GM12874 (cell line): ENCODE data around the gene MACROD2.

Experiments
- TF ChIP-seq, protein P1 (sequence below): IDR thresholded peaks from 2 replicates; pipeline ENCODE4 v1.5.1; 2011; ENCODE audit warnings: low read depth, mild to moderate bottlenecking, control low read depth, low read length, moderate library complexity; ENCODE audit not compliant: insufficient read depth

MACROD2 gene

DNA sequence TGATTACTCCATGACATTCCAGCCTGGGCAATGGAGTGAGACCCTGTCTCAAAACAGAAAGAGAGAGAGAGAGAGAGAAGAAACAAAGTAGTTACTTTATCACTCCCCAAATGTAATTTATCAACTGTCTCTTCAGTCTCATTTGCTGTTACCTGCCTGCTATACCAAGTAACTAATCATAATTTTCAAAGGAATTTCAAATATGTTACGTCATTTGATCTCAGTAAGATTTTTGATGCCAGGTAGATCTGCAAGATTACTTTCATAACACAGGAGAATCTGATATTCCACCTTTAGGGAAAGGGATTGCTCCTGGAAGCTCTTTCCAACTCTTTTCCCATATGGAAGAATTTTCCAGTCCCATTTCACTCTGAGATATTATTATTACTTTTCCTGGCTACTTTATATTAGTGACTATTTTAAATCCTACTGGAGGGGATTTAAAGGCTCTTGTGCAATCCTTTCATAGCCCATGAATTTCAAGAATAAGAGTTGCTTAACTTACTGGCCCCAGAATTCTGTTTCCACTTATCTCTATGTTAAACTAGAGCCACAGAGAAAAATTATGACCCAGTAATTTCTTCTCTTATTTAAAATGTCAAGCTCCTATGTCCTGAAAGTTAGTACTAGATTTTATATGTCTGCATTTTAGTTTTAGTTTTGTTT is 732.3 kb downstream of the MACROD2 start:
- TF ChIP-seq, protein P1, sequence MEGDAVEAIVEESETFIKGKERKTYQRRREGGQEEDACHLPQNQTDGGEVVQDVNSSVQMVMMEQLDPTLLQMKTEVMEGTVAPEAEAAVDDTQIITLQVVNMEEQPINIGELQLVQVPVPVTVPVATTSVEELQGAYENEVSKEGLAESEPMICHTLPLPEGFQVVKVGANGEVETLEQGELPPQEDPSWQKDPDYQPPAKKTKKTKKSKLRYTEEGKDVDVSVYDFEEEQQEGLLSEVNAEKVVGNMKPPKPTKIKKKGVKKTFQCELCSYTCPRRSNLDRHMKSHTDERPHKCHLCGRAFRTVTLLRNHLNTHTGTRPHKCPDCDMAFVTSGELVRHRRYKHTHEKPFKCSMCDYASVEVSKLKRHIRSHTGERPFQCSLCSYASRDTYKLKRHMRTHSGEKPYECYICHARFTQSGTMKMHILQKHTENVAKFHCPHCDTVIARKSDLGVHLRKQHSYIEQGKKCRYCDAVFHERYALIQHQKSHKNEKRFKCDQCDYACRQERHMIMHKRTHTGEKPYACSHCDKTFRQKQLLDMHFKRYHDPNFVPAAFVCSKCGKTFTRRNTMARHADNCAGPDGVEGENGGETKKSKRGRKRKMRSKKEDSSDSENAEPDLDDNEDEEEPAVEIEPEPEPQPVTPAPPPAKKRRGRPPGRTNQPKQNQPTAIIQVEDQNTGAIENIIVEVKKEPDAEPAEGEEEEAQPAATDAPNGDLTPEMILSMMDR = no peak

GRCh38 chr20:14729390-14729789 is 734.1 kb downstream of the MACROD2 start:
- TF ChIP-seq, protein P1 = no peak

GRCh38 chr20:14732343-14732742 is 737.0 kb downstream of the MACROD2 start:
- TF ChIP-seq, protein P1 = no peak

DNA sequence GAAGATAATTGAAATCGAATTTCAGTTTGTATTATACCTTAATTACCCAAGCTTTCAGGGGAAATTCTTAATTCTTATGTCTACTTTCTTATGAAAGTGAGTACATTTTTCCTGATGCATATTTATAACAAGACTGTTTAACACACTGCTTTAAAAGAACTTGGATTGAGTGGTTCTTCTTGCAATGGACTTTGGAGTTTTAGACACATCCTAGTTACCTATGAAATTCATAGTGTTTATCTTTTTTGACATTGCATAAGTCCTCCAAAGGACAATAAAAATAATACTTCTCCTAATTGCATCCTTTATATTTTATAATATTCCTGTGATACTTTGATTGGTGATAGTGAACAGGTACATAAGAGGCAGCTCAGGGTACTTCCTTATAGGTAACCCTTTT is 737.7 kb downstream of the MACROD2 start:
- TF ChIP-seq, protein P1 = no peak

GRCh38 chr20:14740380-14740779 is 745.1 kb downstream of the MACROD2 start:
- TF ChIP-seq, protein P1 = no peak

DNA sequence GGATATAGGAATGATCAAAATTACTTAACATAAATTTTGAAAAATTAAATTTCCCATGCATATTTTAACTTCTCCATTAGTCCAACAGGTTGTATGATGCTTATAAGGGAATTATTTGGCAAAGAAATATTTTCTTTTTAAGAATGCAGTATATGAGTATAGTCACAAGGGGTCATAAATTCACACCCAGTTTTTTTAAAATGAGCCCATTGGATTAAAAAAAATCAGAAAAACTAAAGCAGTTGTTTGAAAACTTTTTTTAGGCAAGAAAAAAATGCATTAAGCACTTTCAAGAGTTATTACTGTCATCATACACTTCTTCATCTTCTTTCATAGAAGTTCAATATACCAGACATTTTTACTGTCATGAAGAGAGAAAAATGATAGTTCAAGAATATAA is 746.3 kb downstream of the MACROD2 start:
- TF ChIP-seq, protein P1 = no peak

DNA sequence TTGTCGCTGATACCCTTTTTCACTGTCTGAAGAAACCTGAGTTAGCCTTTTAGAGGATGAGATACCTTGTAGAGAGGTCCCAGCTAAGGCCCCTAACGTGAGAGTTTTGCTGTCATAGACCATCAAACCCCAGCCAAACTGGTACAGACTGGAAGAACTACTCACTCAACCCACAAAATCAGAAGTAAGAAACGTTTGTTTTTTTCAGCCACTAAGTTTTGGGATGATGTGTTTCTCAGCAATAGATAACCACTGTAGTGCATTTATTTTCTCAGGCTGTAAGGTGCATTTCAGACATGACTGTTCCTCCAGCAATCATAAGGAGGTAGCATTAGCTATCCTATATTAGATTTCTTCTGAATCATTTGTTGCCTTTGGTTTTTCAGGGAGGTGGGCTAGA is 749.4 kb downstream of the MACROD2 start:
- TF ChIP-seq, protein P1 = no peak
